ENCODE data around the gene ITGA7.
A peak's percentile ranks its signal among the peaks of the same experiment; 100 is the strongest.

The ITGA7 gene

DNA sequence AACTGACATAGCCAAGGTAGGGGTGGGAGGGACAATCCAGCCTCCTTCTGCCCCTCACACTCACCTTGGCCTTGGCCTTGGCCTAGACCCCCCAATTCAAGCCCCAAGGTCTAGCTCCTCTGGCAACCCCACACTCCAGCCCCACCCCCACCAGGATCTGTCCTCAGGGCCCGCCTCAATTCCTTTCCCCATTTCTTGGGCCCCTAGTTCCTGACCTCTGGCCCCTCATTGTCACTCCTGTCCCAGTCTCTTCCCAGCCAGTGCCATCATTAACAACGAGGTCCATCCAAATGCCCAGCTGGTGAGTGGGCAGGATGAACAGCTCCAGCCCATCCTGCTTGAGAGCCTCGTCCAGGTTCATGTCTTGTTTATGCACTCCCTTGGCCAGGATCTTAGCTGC, 28.4 kb upstream of the ITGA7 start:
- DNase-seq (ENCODE audit: low spot score) = no peak

DNA sequence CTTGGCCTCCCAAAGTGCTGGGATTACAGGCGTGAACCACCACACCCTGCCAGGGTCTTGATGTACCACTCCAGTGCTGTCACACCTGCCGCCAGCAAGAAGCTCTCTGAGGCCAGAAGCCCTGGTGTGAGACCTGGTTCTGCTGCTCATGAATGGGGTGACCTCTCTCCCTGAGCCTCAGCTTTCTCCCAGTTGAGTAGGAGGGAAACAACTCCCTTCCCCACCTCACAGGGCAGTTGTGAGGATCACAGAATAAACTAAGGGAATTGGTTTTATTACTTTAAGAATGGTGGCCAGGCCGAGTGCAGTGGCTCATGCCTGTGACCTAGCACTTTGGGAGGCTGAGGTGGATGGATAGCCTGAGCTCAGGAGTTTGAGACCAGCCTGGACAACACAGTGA, 26.9 kb upstream of the ITGA7 start:
- DNase-seq (ENCODE audit: low spot score) = no peak

DNA sequence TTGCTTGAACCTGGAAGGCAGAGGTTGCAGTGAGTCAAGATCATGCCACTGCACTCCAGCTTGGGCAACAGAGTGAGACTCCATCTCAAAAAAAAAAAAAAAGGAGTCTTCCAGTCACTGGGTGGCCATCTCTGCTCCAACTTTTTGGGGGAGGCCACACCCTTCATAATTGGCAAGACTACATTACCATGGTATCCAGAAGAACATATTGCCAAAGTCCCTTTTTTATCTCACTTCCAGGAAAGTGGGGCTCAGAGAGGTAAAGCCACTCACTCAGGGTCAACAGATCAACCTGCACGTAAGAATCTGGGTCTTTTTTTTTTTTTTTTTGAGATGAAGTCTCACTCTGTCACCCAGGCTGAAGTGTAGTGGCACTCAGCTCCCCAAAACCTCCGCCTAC, 26.2 kb upstream of the ITGA7 start:
- DNase-seq (ENCODE audit: low spot score) = no peak

DNA sequence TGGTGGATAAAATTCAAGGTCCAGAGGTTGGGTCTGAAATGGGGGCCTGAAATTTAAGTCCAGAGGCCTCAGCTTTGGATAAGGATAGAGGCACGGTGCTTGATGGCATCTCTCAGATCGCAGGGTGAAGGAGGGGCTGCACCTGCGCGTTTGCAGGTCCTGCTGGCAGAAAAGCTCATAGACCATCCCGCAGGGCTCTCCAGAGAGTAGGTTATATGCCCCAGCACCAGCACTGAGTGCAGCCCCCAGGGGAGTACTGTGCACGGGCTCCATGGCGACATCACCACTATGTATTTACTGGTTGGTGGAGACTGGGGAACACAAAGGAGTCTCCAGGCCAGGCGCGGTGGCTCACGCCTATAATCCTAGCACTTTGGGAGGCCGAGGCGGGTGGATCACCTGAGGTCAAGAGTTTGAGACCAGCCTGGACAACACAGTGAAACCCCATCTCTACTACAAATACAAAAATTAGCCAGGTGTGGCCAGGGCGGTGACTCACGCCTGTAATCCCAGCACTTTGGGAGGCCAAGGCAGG, 25.4 kb upstream of the ITGA7 start:
- DNase-seq (ENCODE audit: low spot score) = no peak

DNA sequence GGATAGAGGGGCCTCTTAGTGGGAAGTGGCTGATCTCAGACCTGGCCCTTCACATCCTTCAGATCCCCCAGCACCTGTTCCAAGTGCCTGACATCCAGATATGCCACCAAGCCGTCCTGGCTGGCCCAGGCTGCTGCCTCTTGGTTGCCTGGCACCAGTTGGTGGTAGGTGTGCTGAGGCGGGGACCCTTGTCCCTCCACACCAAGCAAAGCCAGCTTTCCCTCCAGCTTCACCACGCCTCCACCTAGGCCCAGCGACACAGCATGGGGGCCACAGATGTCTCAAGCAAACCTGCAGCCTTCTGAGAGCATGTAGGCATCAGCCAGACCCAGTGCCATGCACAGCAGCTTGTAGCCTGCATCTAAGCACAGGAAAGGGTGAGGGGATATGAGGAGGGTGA, 24.6 kb upstream of the ITGA7 start:
- DNase-seq (ENCODE audit: low spot score) = no peak

DNA sequence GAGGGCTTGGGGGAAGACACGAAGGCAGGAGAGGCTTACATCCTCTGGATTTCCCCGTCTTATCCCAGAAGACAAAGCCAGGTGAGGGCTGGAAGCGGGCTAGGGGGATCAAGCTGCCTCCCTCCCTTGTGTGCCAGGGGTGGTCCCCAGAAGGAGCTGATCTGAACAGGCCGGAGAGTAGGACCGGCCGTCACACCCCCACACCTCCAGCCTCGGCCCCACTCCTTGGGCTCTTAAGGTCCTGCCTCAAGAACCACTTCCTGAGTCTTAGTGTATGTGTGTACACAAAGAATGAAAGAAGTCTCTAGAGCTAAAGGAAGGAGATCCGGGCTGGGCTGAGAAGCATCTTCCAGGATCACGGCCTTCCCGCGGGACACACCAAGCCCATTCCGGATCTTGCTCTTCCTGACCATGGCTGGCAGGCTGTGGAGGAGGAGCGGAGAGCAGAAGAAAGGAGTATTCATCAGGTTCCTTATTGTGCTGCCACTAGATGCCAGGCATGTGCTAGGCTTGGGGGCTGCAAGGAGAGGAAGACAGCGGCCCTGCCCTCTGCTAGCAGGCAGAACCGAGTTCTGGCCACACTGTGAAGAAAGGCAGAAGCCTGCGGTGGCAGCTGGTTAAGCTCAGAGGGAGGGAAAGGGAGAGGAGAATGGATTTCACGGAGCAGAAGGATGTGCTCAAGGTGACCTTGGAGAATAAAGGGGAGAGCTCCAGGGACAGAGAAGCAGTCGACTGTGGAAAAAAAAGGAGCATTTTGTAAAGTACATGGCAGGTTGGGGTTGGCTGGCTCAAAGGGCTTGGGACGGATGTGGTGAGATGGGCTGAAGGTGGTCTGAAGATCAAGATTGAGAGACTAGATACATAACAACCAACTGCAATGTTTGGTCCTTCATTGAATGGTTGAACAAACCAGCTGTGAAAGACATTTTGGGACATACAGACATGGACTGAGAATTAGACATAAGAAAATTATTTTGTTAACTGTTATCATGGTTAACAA, 22.4 kb upstream of the ITGA7 start:
- DNase-seq (ENCODE audit: low spot score) = peak; percentile 29

DNA sequence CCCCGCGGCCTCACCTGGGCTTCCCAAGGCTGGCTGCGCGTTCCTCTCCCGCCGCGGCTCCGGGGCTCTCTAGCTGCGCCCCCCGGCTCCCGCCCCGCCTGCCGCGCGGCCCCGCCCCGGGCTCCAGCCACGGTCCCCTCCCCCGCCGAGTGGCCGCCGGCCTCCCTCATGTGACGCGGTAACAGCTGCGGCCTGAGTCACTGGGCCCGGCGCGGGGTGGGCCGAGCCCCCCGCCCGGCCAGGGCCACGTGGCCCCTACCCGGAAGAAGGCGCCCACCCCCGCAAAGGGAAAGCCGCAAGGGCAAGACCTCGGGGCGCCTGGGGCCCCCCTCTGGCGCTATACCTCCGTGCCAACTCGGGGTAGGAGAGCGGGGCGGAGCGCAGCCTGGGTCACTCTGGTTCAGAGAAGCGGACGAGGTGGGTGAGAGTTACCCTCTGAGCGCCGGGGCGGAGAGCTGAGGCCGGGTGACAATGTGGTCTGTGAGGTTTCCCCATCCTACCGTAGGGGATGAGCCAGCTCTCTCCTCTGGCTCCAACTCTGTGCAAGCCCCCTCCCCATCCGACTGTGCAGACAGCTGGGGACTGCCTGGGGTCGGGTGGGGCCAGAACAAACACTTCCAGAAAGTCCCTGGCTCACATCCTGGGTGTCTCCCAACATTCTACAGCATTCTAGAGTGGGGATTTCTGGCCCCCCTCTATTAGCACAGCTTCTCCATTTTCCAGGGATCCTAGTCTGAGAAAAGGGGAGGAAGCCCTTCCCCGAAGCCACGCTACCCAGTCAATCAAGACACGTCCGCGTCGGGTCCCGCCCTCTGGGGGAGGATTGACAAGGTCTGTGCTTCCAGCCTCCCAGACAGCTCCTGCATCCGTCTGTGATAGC, 21.5 kb upstream of the ITGA7 start, which contains the start of gene CD63:
Gene CD63 (minus strand): TSS at position 71 of the 880 bp plus-strand sequence. CDS start 668 bp downstream, outside the sequence.
- DNase-seq (ENCODE audit: low spot score) = peak; percentile 55

DNA sequence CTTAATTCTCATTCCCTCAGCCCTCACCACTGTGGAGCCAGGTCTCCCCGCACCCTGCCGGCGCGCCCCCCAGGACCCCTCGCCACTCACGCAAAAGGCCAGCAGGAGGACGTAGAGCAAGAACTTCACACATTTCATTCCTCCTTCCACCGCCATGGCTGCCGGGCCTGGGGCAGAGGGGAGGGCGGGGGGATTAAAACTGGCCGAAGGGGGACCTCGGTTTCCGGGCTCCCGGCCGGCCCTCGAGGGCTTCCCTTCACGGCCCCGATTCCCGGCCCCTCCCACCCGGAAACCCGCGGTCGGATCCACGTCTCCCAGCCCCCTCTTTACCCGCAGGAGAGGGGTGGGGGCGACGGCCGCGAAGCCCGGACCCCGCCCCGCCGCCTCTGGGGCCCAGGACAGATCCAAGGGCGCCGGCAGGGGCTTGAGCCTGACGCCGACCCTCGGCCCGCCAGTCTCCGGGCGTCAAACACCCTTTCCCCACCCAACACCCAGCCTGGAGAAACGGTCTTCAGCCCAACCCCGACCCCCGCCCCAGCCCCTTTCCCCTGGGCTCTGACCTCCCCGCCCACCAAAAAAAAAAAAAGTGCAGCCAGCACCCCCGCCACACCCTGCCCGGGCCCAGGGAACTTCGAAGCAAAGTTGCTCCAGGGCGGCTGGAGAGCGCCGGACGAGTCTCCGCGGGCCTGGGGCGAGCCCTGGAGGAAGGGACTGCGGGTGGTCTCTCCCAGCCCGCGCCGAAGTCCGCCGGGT, 20.7 kb upstream of the ITGA7 start:
- no peak for DNase-seq (ENCODE audit: low spot score)

DNA sequence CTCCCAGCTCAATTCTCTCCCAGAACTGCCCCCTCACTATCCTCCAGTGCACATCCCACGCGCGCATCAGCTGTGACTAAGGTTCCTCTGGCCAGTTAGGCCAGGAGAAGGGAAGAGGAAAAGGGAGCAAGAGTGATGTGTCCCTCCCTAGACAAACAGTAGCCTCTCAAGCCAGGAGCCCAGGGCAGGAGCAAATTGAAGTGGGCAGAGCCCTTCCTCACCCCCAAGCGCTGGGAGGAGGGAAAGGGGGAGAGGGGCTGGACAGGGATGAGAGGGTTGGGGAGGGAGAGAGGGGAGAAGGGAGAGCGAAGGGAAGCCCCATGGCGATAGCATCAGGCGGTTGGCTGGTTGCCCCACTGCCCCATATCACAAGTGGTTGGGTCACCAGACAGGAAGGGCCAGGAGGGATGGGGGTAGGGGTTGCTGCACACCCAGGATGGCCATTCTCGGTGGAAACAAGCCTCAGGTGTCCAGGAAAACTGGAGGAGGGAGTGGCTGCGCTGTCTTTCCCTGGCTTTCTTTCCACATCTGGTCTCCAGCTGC, 20.0 kb upstream of the ITGA7 start:
- no peak for DNase-seq (ENCODE audit: low spot score)

DNA sequence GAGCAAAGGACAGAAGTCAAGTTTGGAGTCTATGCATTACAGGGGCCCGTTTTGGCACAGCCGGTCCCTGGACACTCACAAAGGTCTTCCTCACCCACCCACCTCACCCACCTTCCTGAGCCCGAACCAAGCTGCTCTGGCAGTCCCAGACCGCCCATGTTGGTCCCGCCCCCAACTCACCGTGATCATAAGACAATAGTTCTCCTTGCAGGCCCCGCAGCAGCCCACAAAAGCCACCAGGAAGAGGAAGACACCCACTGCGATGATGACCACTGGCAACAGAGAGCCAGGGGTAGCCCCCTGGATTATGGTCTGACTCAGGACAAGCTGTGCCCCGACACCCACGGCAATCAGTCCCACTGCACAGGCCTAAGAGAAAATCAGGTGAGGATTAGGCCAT, 19.3 kb upstream of the ITGA7 start:
- no peak for DNase-seq (ENCODE audit: low spot score)

DNA sequence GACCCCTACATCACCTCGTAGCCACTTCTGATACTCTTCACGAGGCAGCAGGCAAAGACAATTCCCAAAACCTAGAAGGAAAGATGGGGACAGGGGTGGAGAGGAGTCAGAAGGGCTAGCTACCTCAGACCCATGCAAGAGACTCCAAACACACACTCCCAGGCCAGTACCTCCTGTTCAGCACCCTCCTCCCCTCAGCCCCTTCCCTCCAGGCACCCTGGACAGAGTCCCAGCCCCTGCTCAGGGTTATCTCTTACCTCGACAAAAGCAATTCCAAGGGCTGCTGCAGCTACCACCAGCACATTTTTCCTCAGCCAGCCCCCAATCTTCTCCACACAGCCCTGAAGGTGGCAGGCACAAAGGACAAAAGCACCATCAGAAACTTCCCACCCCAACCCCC, 17.9 kb upstream of the ITGA7 start:
- DNase-seq (ENCODE audit: low spot score) = no peak

DNA sequence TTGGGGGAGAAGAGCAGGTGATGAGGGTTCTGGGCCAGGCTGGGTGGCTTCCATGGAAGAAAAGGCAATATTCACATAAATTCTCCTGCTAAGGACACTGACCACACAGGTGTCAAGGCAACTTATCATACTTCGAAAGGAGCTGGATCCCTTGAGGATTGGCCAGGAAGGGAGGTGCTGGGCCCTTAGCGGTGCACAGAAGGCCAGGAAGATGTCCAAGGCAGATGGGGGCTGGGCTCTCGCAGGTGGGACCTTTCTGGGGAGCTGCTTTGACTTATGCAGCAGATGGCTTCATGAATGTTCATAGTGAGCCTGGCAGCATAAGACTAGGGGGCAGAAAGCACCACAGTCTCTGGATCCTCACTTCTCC, 17.2 kb upstream of the ITGA7 start:
- DNase-seq (ENCODE audit: low spot score) = no peak

DNA sequence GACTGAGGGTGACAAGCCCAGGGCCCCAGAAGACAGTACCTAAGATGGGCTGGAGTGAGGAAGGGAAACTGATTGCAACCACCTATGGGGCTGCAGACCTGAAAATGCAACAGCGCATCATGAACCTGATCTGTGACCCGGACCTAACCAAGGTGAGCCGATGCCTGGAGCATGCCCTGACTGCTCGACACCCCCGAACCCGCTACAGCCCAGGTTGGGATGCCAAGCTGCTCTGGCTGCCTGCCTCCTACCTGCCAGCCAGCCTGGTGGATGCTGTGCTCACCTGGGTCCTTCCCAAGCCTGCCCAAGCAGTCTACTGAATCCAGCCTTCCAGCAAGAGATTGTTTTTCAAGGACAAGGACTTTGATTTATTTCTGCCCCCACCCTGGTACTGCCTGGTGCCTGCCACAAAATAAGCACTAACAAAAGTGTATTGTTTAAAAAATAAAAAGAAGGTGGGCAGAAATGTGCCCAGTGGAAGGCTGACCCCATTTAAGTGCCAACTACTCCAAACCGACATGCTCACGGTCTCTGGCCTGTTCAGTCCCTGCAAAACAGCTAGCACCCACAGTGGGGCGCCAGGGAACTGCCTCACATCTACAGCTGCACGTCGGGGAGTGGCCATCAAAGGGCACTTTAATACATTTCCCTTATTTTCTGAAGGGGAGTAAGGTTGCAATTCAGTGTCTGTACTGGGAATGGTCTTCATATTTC, 16.7 kb upstream of the ITGA7 start:
- DNase-seq (ENCODE audit: low spot score) = peak; percentile 72

DNA sequence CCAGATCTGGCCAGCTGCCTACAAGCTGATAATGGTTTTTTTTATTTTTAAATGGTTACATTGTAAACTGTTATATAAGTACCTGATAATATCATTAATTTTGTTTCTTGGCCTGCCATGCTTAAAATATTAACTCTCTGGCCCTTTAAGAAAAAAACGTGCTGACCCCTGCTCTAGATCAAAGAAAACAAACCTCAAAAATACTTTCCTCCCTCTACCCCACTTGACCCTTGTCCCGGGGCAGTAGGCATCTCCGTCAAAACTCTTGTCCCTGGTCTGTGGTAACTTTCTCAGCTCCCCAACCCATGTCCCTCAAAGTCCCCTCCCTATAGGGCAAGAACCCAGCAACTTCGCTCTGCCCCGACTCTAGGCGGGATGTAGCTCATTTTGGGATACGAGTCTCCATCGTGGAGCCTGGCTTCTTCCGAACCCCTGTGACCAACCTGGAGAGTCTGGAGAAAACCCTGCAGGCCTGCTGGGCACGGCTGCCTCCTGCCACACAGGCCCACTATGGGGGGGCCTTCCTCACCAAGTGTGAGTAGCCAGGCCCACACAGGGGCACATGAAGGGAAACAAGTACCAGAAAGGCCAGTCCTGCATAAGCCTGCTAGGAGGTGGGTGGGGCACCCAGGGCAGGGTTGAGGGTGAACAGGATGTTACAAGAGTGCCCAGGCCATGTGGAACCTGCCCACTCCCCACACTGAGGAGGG, 16.0 kb upstream of the ITGA7 start:
- DNase-seq (ENCODE audit: low spot score) = no peak

DNA sequence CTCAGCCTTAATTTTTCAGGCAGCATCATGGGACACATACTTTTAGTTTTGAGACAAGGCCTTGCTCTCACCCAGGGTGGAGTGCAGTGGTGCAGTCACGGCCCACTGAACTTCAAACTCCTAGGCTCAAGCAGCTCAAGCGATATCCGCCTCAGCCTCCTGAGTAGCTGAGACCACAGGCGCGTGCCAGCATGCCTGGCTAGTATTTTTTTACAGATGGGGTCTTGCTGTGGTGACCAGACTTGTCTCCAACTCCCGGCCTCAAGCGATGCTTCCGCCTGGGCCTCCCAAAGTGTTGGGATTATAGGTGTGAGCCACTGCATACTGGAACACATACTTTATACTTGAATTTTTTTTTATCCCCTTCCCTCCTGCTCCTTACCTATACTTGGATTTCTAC, 15.2 kb upstream of the ITGA7 start:
- DNase-seq (ENCODE audit: low spot score) = no peak

DNA sequence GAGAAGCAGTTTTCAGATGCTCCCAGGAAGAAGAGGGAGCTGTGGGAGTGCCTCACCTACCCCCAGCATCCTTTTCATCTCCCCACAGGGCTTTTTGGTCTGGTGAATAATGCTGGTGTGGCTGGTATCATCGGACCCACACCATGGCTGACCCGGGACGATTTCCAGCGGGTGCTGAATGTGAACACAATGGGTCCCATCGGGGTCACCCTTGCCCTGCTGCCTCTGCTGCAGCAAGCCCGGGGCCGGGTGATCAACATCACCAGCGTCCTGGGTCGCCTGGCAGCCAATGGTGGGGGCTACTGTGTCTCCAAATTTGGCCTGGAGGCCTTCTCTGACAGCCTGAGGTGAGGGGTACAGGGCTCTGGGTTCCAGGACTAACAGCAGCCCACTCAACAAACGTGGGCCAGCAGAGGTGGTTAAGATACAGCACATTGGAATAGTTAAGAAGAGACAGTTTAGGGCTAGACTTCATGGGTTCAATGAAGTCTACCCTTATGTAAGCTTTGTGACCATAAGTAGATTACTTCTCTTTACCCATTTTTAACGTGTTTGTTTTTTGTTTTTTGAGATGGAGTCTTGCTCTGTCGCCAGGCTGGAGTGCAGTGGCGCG, 14.0 kb upstream of the ITGA7 start:
- DNase-seq (ENCODE audit: low spot score) = no peak

DNA sequence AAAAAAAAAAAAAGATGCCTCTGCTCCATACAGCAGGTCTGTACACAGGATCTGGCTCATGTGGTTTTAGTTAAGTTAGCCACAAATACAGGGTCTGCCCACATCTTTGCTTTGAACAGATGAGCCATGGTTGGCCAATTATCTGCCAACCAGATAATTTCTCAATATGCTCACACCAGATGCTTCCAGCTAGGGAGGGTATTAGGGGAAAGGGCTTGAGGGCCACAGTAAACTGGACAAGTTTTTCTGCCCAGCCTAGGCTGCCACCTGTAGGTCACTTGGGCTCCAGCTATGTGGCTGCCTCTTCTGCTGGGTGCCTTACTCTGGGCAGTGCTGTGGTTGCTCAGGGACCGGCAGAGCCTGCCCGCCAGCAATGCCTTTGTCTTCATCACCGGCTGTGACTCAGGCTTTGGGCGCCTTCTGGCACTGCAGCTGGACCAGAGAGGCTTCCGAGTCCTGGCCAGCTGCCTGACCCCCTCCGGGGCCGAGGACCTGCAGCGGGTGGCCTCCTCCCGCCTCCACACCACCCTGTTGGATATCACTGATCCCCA, 13.3 kb upstream of the ITGA7 start:
- peak; percentile 18 for DNase-seq (ENCODE audit: low spot score)

DNA sequence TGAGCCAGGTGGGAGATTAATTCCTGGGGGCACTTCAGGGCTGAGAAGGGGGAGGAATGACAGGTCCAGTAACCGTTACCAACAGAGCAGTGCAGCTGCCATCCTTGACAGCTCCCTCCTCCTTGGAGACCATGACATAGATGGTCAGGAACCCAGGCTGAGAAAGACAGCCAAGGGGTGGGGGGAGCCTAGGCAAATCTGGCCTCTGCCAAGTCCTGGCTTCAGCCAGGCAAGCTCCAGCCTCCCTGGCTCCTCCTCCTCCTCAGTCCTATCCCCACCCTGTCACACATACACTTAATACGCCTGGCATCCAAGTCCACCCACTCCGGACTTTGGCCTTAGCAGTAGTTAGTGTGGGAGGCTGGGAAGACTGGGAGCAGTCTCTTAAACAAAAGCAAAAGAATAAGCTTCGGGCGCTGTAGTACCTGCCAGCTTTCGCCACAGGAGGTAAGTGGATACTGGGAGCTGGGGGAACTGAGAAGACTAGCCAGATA, 12.4 kb upstream of the ITGA7 start, which contains the start of gene RDH5:
Gene RDH5 (plus strand): TSS at position 323 of the 494 bp plus-strand sequence. CDS start 792 bp downstream, outside the sequence.
- DNase-seq (ENCODE audit: low spot score) = no peak

DNA sequence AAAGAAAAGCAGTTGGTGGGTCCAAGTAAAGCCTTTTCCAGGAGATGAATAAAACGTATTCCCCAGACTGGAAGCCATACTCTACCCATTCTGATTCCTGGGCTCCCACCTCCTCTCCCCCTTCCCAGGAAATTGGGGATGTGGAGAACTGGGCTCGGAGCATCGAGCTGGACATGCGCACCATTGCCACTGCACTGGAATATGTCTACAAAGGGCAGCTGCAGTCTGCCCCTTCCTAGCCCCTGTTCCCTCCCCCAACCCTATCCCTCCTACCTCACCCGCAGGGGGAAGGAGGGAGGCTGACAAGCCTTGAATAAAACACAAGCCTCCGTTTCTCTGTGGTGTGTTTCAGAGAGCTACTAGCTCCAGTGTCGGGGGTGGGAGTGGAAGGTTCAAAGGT, 11.7 kb upstream of the ITGA7 start:
- DNase-seq (ENCODE audit: low spot score) = no peak

Measured in CD4-positive, alpha-beta T cell treated with Interleukin-2 at 100 ng/mL for 4 hours (primary cell).